PFSK-1 (cell line): Measurements from ENCODE around the gene FATE1.

Experiments used
- SIN3A ChIP-seq: IDR thresholded peaks from 2 replicates; pipeline ENCODE4 v1.6.1; 2012; ENCODE audit warnings: mild to moderate bottlenecking, low read length, moderate library complexity, borderline replicate concordance; ENCODE audit not compliant: insufficient read depth
- TF ChIP-seq, protein P1 (sequence below), 2 experiments: IDR thresholded peaks; 2 replicates each; pipeline versions ENCODE4 v1.6.1 to v1.8.0; 2011 to 2012; ENCODE audit warnings: low read depth in 2 of 2, low read length in 2 of 2, control low read depth in 1 of 2, inconsistent platforms in 1 of 2, mild to moderate bottlenecking in 1 of 2, moderate library complexity in 1 of 2; ENCODE audit not compliant: insufficient read depth in 1 of 2

DNA sequence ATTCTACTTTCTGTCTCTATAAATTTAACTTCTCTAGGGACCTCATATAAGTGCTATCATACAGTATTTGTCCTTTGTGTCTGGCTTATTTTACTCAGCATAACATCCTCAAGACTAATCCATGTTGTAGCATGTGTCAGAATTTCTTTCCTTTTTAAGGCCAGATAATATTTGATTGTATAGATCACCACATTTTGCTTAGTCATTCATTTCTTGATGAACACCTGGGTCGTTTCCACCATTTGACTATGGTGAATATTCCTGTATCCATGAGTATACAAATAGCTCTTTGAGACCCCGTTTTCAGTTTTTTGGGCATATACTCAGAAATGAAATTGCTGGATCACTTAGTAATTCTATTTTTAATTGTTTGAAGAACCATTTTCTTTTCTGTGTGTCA lies 30.7 kb downstream of the FATE1 start:
- no peak for TF ChIP-seq SIN3A
- TF ChIP-seq, protein P1, sequence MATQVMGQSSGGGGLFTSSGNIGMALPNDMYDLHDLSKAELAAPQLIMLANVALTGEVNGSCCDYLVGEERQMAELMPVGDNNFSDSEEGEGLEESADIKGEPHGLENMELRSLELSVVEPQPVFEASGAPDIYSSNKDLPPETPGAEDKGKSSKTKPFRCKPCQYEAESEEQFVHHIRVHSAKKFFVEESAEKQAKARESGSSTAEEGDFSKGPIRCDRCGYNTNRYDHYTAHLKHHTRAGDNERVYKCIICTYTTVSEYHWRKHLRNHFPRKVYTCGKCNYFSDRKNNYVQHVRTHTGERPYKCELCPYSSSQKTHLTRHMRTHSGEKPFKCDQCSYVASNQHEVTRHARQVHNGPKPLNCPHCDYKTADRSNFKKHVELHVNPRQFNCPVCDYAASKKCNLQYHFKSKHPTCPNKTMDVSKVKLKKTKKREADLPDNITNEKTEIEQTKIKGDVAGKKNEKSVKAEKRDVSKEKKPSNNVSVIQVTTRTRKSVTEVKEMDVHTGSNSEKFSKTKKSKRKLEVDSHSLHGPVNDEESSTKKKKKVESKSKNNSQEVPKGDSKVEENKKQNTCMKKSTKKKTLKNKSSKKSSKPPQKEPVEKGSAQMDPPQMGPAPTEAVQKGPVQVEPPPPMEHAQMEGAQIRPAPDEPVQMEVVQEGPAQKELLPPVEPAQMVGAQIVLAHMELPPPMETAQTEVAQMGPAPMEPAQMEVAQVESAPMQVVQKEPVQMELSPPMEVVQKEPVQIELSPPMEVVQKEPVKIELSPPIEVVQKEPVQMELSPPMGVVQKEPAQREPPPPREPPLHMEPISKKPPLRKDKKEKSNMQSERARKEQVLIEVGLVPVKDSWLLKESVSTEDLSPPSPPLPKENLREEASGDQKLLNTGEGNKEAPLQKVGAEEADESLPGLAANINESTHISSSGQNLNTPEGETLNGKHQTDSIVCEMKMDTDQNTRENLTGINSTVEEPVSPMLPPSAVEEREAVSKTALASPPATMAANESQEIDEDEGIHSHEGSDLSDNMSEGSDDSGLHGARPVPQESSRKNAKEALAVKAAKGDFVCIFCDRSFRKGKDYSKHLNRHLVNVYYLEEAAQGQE (IDR thresholded peaks at IDR 0.05; ENCODE audit: insufficient read depth in 1 of 2, low read depth in 2 of 2, low read length in 2 of 2), result no peak
